HG02970 (cell line): ENCODE results near the gene KCNJ10.

Source experiments
- ATAC-seq: cut with Tn5 transposase; IDR thresholded peaks from one replicate; pipeline ENCODE4 v1.9.1; 2021; ENCODE audit warnings: mild to moderate bottlenecking, moderate library complexity, moderate number of reproducible peaks; ENCODE audit not compliant: unreplicated experiment, low FRiP score

KCNJ10 gene

DNA sequence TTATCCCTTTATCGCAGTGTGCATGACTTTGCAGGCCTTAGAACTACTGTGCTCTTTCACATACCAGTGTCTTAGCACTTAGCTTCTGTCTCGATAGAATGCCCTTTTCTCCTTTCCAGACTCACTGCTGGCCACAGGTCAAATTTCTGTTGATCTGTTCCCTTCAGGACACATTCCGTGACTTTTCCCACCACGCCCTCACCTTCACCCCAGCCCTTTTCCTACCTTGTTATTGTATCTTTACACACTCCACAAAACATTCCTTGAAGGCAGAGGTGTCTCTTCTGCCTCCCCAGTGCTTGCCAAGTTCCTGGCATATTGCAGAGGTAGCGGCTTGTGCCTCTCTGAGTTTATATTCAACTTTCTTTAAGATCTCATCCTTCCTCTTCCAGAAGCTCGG is 120.8 kb downstream of the KCNJ10 start:
- no peak for ATAC-seq
